HEK293 (cell line): ENCODE results near the gene CDHR5.

ENCODE experiments used
- CTCF ChIA-PET: fragments of 350-600 bp; formaldehyde crosslinking; extraction: SDS; loops from one replicate; lab custom pipeline; 2021; ENCODE audit warnings: antibody characterized with exemption; lab: Yijun Ruan, JAX
- POLR2A ChIA-PET: fragments of 300-600 bp; formaldehyde crosslinking; extraction: SDS; loops from one replicate; lab custom pipeline; 2020; ENCODE audit warnings: antibody characterized with exemption, inconsistent platforms; lab: Yijun Ruan, JAX
- H3K27ac ChIP-seq: fragments of 200-500 bp; sonication (Bioruptor generic); 2 replicates; pipeline ENCODE4 v1.5.1; 2014; ENCODE audit warnings: low read depth, low read length, control low read depth, inconsistent platforms; ENCODE audit errors: extremely low read depth
- H3K36me3 ChIP-seq, 2 experiments: fragments of 200-500 bp in 1 of 2; sonication (Bioruptor generic) in 1 of 2; 1 replicate in 1 of 2; 2 replicates in 1 of 2; pipeline ENCODE4 v1.5.1; 2014 to 2017; ENCODE audit warnings: inconsistent platforms in 2 of 2, low read length in 2 of 2; ENCODE audit not compliant: control insufficient read depth in 2 of 2, insufficient read depth in 1 of 2
- H3K4me1 ChIP-seq: fragments of 200-500 bp; sonication (Bioruptor generic); 2 replicates; pipeline ENCODE4 v1.5.1; 2014; ENCODE audit warnings: mild to moderate bottlenecking, low read length, inconsistent platforms; ENCODE audit not compliant: control insufficient read depth, insufficient read depth
- H3K4me3 ChIP-seq: 2 replicates; pipeline ENCODE4 v1.5.1; 2011; ENCODE audit warnings: low read depth, mild to moderate bottlenecking, control low read depth, low read length, moderate library complexity
- H3K9me3 ChIP-seq: fragments of 200-500 bp; sonication (Bioruptor generic); 2 replicates; pipeline ENCODE4 v1.5.1; 2014; ENCODE audit warnings: low read depth, low read length, inconsistent platforms; ENCODE audit not compliant: control insufficient read depth, insufficient read depth
- KLF10 ChIP-seq: fragments of 450-650 bp; IDR thresholded peaks from 2 replicates; pipeline ENCODE4 v1.5.1; 2018; ENCODE audit warnings: missing biosample characterization, mild to moderate bottlenecking, missing genetic modification characterization
- ZNF169 ChIP-seq: fragments of 450-650 bp; formaldehyde crosslinking; IDR thresholded peaks from 2 replicates; pipeline ENCODE4 v1.5.1; 2016; ENCODE audit warnings: missing biosample characterization, missing genetic modification characterization
- ZNF302 ChIP-seq: fragments of 450-650 bp; formaldehyde crosslinking; IDR thresholded peaks from 2 replicates; pipeline ENCODE4 v1.5.1; 2016; ENCODE audit warnings: missing biosample characterization, missing genetic modification characterization, low read depth
- ZNF530 ChIP-seq: fragments of 450-650 bp; formaldehyde crosslinking; IDR thresholded peaks from 2 replicates; pipeline ENCODE4 v1.5.1; 2016; ENCODE audit warnings: low read depth, missing biosample characterization, missing genetic modification characterization
- ZSCAN30 ChIP-seq: fragments of 450-650 bp; IDR thresholded peaks from 2 replicates; pipeline ENCODE4 v1.5.1; 2018; ENCODE audit warnings: missing biosample characterization, mild to moderate bottlenecking, missing genetic modification characterization, moderate library complexity
- TF ChIP-seq, protein P1 (sequence below): fragments of 450-650 bp; formaldehyde crosslinking; IDR thresholded peaks from 2 replicates; pipeline ENCODE4 v1.5.1; 2016; ENCODE audit warnings: missing biosample characterization, missing genetic modification characterization
- TF ChIP-seq, protein P2 (sequence below): fragments of 450-650 bp; formaldehyde crosslinking; conservative IDR thresholded peaks from 2 replicates; pipeline ENCODE4 v1.5.1; 2016; ENCODE audit warnings: low read depth, missing biosample characterization, missing genetic modification characterization
- TF ChIP-seq, protein P3 (sequence below): fragments of 450-650 bp; formaldehyde crosslinking; IDR thresholded peaks from 2 replicates; pipeline ENCODE4 v1.5.1; 2017; ENCODE audit warnings: missing biosample characterization, missing genetic modification characterization
- TF ChIP-seq, protein P4 (sequence below): fragments of 450-650 bp; IDR thresholded peaks from 2 replicates; pipeline ENCODE4 v1.5.1; 2018; ENCODE audit warnings: missing biosample characterization, mild to moderate bottlenecking, missing genetic modification characterization
- TF ChIP-seq, protein P5 (sequence below): fragments of 450-650 bp; formaldehyde crosslinking; IDR thresholded peaks from 2 replicates; pipeline ENCODE4 v1.5.1; 2016; ENCODE audit warnings: missing biosample characterization, missing genetic modification characterization

The CDHR5 gene

DNA sequence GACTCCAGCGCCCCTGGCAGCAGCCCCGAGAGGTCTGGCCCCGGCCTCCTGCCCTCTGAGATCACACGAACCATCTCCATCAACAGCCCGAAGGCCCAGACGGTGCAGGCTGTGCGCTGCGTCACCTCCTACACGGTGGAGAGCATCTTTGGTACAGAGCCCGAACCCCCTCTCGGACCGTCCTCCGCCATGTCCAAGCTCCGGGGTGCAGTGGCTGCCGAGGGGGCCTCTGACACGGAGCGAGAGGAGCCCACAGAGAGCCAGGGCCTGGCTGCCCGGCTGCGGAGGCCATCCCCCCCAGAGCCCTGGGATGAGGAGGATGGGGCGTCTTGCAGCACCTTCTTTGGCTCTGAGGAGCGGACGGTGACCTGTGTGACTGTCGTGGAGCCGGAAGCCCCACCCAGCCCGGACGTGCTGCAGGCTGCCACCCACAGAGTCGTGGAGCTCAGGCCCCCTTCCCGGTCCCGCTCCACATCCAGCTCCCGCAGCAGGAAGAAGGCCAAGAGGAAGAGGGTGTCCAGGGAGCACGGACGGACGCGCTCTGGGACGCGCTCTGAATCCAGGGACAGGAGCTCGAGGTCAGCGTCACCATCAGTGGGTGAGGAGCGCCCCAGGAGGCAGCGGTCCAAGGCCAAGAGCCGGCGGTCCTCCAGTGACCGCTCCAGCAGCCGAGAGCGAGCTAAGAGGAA, 16.6 kb downstream of the CDHR5 start:
- TF ChIP-seq, protein P1, sequence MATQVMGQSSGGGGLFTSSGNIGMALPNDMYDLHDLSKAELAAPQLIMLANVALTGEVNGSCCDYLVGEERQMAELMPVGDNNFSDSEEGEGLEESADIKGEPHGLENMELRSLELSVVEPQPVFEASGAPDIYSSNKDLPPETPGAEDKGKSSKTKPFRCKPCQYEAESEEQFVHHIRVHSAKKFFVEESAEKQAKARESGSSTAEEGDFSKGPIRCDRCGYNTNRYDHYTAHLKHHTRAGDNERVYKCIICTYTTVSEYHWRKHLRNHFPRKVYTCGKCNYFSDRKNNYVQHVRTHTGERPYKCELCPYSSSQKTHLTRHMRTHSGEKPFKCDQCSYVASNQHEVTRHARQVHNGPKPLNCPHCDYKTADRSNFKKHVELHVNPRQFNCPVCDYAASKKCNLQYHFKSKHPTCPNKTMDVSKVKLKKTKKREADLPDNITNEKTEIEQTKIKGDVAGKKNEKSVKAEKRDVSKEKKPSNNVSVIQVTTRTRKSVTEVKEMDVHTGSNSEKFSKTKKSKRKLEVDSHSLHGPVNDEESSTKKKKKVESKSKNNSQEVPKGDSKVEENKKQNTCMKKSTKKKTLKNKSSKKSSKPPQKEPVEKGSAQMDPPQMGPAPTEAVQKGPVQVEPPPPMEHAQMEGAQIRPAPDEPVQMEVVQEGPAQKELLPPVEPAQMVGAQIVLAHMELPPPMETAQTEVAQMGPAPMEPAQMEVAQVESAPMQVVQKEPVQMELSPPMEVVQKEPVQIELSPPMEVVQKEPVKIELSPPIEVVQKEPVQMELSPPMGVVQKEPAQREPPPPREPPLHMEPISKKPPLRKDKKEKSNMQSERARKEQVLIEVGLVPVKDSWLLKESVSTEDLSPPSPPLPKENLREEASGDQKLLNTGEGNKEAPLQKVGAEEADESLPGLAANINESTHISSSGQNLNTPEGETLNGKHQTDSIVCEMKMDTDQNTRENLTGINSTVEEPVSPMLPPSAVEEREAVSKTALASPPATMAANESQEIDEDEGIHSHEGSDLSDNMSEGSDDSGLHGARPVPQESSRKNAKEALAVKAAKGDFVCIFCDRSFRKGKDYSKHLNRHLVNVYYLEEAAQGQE: no peak
- ChIA-PET POLR2A (no interaction called here), CTCF (no interaction called here)
- H3K4me3 ChIP-seq: no peak overlapping the region
- no peaks in the 10 kb centered on the region for H3K4me1 ChIP-seq
- no peaks in the 10 kb centered on the region for H3K9me3 ChIP-seq
- peaks cover 6 to 98% of the 10 kb centered on the region in 2 experiments; a peak in 2 of 3 replicates for H3K36me3 ChIP-seq
- H3K27ac ChIP-seq: no peak overlapping the region

DNA sequence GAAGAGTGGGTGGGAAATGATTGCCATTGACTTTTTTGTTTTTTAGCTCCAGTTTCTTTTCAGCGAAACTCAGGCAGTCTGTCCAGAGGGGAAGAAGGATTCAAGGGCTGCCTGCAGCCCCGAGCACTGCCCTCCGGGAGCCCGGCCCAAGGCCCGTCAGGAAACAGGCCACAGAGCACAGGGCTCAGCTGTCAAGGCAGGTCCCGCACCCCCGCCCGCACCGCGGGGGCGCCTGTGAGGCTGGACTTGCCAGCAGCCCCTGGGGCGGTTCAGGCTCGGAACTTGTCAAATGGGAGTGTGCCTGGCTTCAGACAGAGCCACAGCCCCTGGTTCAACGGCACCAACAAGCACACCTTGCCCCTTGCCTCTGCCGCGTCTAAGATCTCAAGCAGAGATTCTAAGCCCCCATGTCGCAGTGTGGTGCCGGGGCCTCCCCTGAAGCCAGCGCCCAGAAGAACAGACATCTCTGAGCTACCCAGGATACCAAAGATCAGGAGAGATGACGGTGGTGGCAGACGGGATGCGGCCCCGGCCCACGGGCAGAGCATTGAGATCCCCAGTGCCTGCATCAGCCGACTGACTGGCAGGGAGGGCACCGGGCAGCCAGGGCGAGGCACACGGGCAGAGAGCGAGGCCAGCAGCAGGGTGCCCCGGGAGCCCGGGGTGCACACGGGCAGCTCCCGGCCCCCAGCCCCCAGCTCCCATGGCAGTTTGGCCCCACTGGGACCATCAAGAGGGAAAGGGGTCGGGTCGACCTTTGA, 17.6 kb downstream of the CDHR5 start:
- Histone ChIP-seq H3K4me1 (no peaks in the 10 kb centered on the region), H3K36me3 (peaks cover 12 to 95% of the 10 kb centered on the region in 2 experiments; a peak in 2 of 3 replicates), H3K27ac (no peak overlapping the region), H3K4me3 (no peak overlapping the region)
- TF ChIP-seq KLF10 (tag by site-specific recombination) (no peak), ZNF302 (no peak), ZSCAN30 (tag by site-specific recombination) (no peak), ZNF169 (tag by site-specific recombination) (no peak), ZNF530 (no peak)
- TF ChIP-seq, protein P2, sequence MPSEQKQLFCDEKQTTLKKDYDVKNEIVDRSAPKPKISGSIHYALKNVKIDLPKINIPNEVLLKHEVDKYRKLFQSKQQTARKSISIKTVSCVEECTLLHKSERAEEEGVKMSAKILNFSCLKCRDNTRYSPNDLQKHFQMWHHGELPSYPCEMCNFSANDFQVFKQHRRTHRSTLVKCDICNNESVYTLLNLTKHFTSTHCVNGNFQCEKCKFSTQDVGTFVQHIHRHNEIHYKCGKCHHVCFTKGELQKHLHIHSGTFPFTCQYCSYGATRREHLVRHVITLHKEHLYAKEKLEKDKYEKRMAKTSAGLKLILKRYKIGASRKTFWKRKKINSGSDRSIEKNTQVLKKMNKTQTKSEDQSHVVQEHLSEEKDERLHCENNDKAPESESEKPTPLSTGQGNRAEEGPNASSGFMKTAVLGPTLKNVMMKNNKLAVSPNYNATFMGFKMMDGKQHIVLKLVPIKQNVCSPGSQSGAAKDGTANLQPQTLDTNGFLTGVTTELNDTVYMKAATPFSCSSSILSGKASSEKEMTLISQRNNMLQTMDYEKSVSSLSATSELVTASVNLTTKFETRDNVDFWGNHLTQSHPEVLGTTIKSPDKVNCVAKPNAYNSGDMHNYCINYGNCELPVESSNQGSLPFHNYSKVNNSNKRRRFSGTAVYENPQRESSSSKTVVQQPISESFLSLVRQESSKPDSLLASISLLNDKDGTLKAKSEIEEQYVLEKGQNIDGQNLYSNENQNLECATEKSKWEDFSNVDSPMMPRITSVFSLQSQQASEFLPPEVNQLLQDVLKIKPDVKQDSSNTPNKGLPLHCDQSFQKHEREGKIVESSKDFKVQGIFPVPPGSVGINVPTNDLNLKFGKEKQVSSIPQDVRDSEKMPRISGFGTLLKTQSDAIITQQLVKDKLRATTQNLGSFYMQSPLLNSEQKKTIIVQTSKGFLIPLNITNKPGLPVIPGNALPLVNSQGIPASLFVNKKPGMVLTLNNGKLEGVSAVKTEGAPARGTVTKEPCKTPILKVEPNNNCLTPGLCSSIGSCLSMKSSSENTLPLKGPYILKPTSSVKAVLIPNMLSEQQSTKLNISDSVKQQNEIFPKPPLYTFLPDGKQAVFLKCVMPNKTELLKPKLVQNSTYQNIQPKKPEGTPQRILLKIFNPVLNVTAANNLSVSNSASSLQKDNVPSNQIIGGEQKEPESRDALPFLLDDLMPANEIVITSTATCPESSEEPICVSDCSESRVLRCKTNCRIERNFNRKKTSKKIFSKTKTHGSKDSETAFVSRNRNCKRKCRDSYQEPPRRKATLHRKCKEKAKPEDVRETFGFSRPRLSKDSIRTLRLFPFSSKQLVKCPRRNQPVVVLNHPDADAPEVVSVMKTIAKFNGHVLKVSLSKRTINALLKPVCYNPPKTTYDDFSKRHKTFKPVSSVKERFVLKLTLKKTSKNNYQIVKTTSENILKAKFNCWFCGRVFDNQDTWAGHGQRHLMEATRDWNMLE (tag by site-specific recombination): no peak
- TF ChIP-seq, protein P3, sequence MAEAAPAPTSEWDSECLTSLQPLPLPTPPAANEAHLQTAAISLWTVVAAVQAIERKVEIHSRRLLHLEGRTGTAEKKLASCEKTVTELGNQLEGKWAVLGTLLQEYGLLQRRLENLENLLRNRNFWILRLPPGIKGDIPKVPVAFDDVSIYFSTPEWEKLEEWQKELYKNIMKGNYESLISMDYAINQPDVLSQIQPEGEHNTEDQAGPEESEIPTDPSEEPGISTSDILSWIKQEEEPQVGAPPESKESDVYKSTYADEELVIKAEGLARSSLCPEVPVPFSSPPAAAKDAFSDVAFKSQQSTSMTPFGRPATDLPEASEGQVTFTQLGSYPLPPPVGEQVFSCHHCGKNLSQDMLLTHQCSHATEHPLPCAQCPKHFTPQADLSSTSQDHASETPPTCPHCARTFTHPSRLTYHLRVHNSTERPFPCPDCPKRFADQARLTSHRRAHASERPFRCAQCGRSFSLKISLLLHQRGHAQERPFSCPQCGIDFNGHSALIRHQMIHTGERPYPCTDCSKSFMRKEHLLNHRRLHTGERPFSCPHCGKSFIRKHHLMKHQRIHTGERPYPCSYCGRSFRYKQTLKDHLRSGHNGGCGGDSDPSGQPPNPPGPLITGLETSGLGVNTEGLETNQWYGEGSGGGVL (tag by site-specific recombination): no peak
- TF ChIP-seq, protein P4, sequence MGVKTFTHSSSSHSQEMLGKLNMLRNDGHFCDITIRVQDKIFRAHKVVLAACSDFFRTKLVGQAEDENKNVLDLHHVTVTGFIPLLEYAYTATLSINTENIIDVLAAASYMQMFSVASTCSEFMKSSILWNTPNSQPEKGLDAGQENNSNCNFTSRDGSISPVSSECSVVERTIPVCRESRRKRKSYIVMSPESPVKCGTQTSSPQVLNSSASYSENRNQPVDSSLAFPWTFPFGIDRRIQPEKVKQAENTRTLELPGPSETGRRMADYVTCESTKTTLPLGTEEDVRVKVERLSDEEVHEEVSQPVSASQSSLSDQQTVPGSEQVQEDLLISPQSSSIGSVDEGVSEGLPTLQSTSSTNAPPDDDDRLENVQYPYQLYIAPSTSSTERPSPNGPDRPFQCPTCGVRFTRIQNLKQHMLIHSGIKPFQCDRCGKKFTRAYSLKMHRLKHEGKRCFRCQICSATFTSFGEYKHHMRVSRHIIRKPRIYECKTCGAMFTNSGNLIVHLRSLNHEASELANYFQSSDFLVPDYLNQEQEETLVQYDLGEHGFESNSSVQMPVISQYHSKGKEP (tag by site-specific recombination): no peak
- TF ChIP-seq, protein P5, sequence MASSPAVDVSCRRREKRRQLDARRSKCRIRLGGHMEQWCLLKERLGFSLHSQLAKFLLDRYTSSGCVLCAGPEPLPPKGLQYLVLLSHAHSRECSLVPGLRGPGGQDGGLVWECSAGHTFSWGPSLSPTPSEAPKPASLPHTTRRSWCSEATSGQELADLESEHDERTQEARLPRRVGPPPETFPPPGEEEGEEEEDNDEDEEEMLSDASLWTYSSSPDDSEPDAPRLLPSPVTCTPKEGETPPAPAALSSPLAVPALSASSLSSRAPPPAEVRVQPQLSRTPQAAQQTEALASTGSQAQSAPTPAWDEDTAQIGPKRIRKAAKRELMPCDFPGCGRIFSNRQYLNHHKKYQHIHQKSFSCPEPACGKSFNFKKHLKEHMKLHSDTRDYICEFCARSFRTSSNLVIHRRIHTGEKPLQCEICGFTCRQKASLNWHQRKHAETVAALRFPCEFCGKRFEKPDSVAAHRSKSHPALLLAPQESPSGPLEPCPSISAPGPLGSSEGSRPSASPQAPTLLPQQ: no peak
- TF ChIP-seq, all 188 proteins: peak for 0
- ChIA-PET POLR2A (no interaction called here), CTCF (interaction anchor here (0.6 to 0.7 kb wide), 2 partner anchors 108 to 177 kb away, joined by 3 to 4 read pairs; no protein-coding TSS in a partner anchor)
- H3K9me3 ChIP-seq: no peaks in the 10 kb centered on the region
